ENCODE measurements around the gene GGTLC2. TPM values are rescaled to one million over a fixed set of nuclear protein-coding genes. Genes with fewer than 3 reads are reported as not detected.

The GGTLC2 gene
- total RNA-seq, 1 donor from 2014 or later, result 1.5 TPM

DNA sequence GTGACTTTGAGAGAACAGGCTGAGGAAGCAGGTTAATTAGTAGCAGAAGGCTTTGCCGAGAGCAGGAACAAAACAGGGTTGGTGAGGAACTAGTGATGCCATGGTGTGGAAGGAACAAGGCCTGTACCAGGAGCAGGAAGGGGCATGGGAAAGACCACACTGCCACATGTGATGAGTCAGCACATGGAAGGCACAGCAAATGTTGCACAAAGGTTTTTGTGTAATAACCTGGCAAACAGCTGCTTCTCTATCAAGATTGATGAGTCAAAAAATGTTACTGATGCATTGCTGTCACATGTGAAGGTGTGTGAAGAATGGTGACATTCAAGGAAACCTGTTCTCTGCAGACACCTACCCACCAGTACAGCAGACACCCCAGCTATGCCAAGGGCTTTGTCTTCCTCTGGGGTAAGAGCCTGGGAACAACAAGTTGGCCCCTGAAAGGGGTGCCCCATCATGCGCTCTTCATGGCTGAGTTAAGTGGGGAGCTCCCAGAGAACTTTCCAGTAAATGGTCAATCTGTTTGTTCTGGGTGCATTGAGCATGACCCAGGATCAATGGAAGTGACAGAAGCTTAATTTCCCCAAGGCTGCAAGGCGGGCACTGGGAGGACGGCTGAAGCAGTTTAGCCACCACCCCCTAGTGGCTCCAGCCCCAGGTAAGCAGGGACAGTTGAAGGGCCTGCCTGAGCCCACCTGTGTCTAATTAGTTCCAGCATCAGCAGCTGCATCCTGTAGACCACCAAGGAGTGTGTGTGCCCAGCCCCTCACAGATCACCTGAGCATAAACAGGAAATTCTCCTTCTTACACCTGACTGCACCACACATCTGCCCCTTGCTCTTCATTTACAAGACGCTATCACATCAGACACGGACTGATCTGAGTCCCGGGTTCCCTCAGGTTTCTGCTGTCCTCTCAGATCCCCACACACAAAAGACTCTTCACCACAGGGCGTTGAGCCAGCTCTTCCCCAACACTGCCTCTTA is 47.6 kb downstream of the GGTLC2 start:
- peaks cover 6% of the 10 kb centered on the region for H3K4me1 Mint-ChIP-seq (ENCODE audit: low read depth)
- TF ChIP-seq, protein P1, sequence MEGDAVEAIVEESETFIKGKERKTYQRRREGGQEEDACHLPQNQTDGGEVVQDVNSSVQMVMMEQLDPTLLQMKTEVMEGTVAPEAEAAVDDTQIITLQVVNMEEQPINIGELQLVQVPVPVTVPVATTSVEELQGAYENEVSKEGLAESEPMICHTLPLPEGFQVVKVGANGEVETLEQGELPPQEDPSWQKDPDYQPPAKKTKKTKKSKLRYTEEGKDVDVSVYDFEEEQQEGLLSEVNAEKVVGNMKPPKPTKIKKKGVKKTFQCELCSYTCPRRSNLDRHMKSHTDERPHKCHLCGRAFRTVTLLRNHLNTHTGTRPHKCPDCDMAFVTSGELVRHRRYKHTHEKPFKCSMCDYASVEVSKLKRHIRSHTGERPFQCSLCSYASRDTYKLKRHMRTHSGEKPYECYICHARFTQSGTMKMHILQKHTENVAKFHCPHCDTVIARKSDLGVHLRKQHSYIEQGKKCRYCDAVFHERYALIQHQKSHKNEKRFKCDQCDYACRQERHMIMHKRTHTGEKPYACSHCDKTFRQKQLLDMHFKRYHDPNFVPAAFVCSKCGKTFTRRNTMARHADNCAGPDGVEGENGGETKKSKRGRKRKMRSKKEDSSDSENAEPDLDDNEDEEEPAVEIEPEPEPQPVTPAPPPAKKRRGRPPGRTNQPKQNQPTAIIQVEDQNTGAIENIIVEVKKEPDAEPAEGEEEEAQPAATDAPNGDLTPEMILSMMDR (IDR thresholded peaks at IDR 0.05), result no peak
- no peak overlapping the region for H3K27ac Mint-ChIP-seq (ENCODE audit: unreplicated experiment)
- H3K27me3 Mint-ChIP-seq (ENCODE audit: low read depth), result peaks cover 34% of the 10 kb centered on the region
- H3K36me3 Mint-ChIP-seq (ENCODE audit: low read depth), result no peaks in the 10 kb centered on the region
- H3K9me3 Mint-ChIP-seq (ENCODE audit: low read depth), result no peaks in the 10 kb centered on the region
- peak; percentile 48 for DNase-seq (ENCODE audit: low spot score)
- H3K4me3 Mint-ChIP-seq (ENCODE audit: unreplicated experiment), result no peak overlapping the region

DNA sequence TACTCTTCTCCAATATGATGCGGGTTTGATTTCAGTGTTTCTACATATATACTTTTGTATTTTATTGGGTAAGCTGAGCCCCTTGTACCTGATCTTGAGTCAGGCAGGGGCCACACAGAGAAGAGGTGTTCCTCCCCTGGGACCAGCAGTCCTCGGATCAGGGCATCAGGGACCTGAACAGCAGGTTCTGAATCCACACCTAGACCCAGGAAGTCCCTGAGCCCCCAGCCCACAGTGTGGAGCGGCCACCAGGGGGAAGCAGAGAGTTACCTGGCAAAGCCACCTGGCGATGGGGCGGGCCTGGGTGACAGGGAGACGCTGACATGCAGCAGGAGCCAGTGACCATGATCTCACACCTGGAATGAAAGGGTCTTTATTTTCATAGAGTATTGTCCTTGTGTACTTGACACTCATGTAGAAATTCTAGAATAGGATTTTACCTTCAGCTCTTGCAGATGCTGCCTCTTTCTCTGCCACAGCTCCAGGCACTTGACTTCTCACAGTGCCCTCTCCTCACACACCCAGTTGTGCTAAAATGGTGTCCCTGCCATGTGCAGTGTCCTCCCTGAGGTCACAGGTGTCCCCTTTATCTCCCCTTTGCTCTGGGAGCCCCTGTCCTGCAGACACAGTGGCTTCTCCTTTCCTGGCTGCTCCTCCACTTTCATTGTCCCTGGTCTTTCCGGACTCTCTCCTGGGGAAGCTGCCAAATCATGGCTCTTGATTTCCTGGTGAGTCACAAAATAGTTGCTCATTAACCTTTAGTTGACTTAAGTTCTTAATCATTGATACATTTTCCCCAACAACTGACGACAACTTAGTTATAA is 48.5 kb downstream of the GGTLC2 start:
- Mint-ChIP-seq H3K36me3 (ENCODE audit: low read depth) (no peaks in the 10 kb centered on the region), H3K4me3 (ENCODE audit: unreplicated experiment) (no peak overlapping the region), H3K4me1 (ENCODE audit: low read depth) (peaks cover 6% of the 10 kb centered on the region), H3K9me3 (ENCODE audit: low read depth) (no peaks in the 10 kb centered on the region), H3K27me3 (ENCODE audit: low read depth) (peaks cover 32% of the 10 kb centered on the region), H3K27ac (ENCODE audit: unreplicated experiment) (no peak overlapping the region)
- TF ChIP-seq, protein P1 (IDR thresholded peaks at IDR 0.05), result peak; percentile 59
- DNase-seq (ENCODE audit: low spot score), result peak; percentile 62

DNA sequence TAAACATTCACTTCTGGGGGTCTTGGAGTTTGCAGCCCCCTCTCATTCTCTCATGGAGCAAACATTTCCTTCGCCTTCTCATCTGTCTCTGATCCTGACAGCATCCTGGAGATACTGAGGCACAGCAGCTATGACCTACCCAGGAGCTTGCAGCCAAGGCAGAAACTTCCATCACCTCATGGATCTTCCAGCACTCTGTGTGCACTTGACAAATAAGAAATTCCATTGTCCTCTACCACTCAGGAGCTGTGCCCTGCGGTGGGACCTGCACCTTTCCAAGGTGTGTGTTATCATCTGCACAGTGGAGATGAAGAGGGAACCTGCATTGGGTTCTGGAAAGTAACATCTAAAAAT is 49.1 kb downstream of the GGTLC2 start:
- DNase-seq (ENCODE audit: low spot score), result no peak
- no peaks in the 10 kb centered on the region for H3K9me3 Mint-ChIP-seq (ENCODE audit: low read depth)
- TF ChIP-seq, protein P1 (IDR thresholded peaks at IDR 0.05), result no peak
- no peak overlapping the region for H3K27ac Mint-ChIP-seq (ENCODE audit: unreplicated experiment)
- H3K27me3 Mint-ChIP-seq (ENCODE audit: low read depth), result peaks cover 34% of the 10 kb centered on the region
- H3K4me3 Mint-ChIP-seq (ENCODE audit: unreplicated experiment), result no peak overlapping the region
- H3K36me3 Mint-ChIP-seq (ENCODE audit: low read depth), result no peaks in the 10 kb centered on the region
- H3K4me1 Mint-ChIP-seq (ENCODE audit: low read depth), result peaks cover 6% of the 10 kb centered on the region

DNA sequence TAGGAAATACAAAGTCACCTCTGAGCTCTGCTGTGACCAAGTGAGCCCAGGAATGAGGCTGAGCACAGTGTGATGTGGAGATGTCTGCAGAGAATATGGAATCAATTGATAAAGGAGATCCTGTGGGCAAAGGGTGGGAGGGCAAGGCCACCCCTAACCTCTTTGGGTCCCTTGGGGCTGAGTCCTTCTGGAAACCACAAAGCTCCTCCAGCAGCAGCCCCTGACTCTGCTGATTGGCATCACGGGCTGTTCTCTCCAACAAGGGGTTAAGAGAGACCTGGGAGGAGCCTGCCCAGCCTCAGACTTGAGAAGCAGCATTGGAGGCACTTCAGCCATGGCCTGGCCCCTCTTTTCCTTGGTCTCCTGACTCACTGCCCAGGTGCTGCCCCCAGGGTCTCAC is 49.7 kb downstream of the GGTLC2 start:
- Mint-ChIP-seq H3K4me1 (ENCODE audit: low read depth) (peaks cover 6% of the 10 kb centered on the region), H3K36me3 (ENCODE audit: low read depth) (no peaks in the 10 kb centered on the region), H3K27ac (ENCODE audit: unreplicated experiment) (no peak overlapping the region), H3K27me3 (ENCODE audit: low read depth) (peaks cover 37% of the 10 kb centered on the region), H3K4me3 (ENCODE audit: unreplicated experiment) (no peak overlapping the region), H3K9me3 (ENCODE audit: low read depth) (no peaks in the 10 kb centered on the region)
- TF ChIP-seq, protein P1 (IDR thresholded peaks at IDR 0.05), result no peak
- DNase-seq (ENCODE audit: low spot score), result no peak

DNA sequence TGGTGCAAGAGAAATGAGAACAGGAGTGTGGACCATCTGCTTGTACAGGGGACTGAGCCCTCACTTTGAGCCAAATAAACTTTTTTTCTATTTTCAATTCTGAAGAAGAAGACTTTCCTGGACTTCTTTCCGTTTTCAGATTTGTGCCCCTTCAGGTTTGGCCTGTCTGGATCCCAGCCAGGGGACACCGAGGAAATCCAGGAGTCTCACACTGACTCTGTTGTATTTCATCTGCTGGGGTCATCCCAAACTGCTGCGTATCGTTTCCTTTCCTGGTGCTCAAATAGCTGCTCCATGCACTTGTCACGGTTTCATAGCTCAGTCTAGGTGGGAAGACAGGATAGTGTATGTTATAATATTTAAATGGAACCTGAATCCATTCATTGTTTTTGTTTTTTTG is 51.7 kb downstream of the GGTLC2 start:
- TF ChIP-seq, protein P1 (IDR thresholded peaks at IDR 0.05), result no peak
- Mint-ChIP-seq H3K9me3 (ENCODE audit: low read depth) (no peaks in the 10 kb centered on the region), H3K4me3 (ENCODE audit: unreplicated experiment) (no peak overlapping the region), H3K27ac (ENCODE audit: unreplicated experiment) (no peak overlapping the region), H3K36me3 (ENCODE audit: low read depth) (no peaks in the 10 kb centered on the region), H3K27me3 (ENCODE audit: low read depth) (peaks cover 42% of the 10 kb centered on the region), H3K4me1 (ENCODE audit: low read depth) (peaks cover 6% of the 10 kb centered on the region)
- DNase-seq (ENCODE audit: low spot score), result peak; percentile 20
